22Rv1 (cell line): Measurements from ENCODE around the gene HOXA13.

Source experiments
- H3K27ac ChIP-seq: fragments of 450-650 bp; 2 replicates; pipeline ENCODE4 v1.5.1; 2017
- CTCF ChIP-seq: fragments of 450-650 bp; IDR thresholded peaks from 2 replicates; pipeline ENCODE4 v1.5.1; 2017; ENCODE audit warnings: mild to moderate bottlenecking
- ZFX ChIP-seq: fragments of 450-650 bp; IDR thresholded peaks from 2 replicates; pipeline ENCODE4 v1.6.1; 2017; ENCODE audit warnings: antibody characterized with exemption, borderline replicate concordance

Gene HOXA13

GRCh38 chr7:27164367-27165088, 35.4 kb downstream of the HOXA13 start:
- TF ChIP-seq ZFX (no peak), CTCF (peak; percentile 17)
- H3K27ac ChIP-seq, result no peak overlapping the region

- TF ChIP-seq ZFX, result no peak
- no peak overlapping the region for H3K27ac ChIP-seq
These were observed 35.9 kb downstream of the HOXA13 start for GRCh38 chr7:27164045-27164366.

- H3K27ac ChIP-seq, result no peak overlapping the region
- TF ChIP-seq ZFX (no peak), CTCF (no peak)
These were observed 36.4 kb downstream of the HOXA13 start for GRCh38 chr7:27163288-27164044.

- TF ChIP-seq CTCF, result no peak
- TF ChIP-seq ZFX, result no peak
- H3K27ac ChIP-seq, result no peak overlapping the region
These were observed 37.2 kb downstream of the HOXA13 start for GRCh38 chr7:27162561-27163287.

GRCh38 chr7:27161721-27162560, 38.0 kb downstream of the HOXA13 start:
- no peak for TF ChIP-seq CTCF
- TF ChIP-seq ZFX, result no peak
- H3K27ac ChIP-seq, result no peak overlapping the region

GRCh38 chr7:27161214-27161720, 38.6 kb downstream of the HOXA13 start:
- no peak overlapping the region for H3K27ac ChIP-seq
- TF ChIP-seq CTCF (peak; percentile 62), ZFX (no peak)

GRCh38 chr7:27160546-27161213, 39.2 kb downstream of the HOXA13 start:
- TF ChIP-seq CTCF (peak; percentile 99), ZFX (no peak)
- H3K27ac ChIP-seq, result no peak overlapping the region
